Measurements from ENCODE around the gene UNG. TPM values are rescaled to one million over a fixed set of nuclear protein-coding genes. Genes with fewer than 3 reads are reported as not detected.

The UNG gene
- 120 and 131 TPM in 2 replicates for total RNA-seq

DNA sequence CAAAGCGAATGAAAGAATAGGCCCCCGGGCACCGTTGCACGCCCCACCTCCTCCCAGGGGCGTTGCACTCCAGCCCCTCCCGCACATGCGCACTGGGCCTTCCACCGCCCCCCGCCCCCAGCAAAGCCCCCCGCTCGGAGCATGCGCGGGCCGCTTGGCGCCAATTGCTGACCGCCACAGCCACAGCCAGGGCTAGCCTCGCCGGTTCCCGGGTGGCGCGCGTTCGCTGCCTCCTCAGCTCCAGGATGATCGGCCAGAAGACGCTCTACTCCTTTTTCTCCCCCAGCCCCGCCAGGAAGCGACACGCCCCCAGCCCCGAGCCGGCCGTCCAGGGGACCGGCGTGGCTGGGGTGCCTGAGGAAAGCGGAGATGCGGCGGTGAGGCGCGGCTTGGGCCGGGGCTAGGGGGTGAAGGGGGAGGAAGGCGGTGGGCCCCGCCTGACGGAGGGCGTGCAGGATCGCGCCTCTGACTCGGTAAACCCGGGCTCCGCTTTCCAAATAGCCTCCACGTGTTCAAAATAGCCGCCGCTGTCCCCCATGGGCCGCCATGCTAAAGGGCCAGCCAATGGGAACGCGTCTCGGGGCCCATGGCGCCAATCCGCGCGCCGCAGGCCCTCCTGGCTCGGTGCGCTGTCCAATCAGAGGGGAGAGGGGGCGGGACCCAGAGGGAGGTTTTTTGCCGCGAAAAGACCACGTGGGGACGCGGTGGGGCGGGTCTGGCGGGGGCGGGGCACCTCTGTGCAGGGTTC, at the start of gene UNG:
Gene UNG (plus strand): TSS at position 163 of the 748 bp plus-strand sequence. CDS start 83 bp downstream, at position 246.

DNA sequence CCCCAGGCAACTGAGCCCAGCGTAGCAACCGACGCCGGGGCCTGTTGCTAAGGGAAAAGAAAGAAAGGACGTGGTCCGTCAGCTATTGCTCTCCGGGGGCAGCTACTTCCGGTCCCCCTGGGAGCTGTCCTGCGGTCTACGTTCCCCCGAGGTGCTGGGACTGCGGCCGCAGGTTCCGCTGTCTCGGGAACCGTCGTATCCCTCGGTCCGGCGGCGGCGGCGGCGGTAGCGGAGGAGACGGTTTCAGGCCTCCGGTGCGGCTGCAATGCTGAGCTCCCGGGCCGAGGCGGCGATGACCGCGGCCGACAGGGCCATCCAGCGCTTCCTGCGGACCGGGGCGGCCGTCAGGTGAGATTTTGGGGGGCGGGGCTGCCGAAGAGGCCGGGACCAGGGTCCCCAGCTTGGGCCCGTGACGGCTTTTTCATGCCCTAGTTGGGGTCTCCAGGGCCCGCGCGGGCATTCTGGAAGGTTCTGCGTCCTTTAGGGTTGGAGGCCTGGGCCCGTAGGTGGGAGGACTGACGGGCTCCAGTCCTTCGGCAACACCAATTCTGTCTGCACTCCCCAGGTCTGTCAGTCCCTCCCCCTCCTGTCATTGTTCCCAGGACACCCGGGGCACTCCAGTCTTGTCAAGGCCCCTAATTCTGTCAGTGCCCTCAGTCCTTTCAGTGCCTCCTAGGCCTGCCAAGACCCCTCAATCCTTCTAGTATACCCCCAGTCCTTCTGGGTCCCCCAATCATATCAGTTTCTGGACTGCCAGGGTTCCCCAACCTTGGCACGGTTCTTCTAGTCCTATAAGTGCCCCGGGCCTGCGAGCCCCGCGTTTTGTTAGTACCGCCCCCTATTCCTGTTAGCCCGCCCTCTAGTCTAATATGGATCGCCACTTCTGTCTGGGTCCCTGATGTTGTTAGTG, 44.7 kb upstream of the UNG start, which contains the start of gene USP30:
Gene USP30 (plus strand): TSS at position 163 of the 910 bp plus-strand sequence. CDS start 103 bp downstream, at position 266.

DNA sequence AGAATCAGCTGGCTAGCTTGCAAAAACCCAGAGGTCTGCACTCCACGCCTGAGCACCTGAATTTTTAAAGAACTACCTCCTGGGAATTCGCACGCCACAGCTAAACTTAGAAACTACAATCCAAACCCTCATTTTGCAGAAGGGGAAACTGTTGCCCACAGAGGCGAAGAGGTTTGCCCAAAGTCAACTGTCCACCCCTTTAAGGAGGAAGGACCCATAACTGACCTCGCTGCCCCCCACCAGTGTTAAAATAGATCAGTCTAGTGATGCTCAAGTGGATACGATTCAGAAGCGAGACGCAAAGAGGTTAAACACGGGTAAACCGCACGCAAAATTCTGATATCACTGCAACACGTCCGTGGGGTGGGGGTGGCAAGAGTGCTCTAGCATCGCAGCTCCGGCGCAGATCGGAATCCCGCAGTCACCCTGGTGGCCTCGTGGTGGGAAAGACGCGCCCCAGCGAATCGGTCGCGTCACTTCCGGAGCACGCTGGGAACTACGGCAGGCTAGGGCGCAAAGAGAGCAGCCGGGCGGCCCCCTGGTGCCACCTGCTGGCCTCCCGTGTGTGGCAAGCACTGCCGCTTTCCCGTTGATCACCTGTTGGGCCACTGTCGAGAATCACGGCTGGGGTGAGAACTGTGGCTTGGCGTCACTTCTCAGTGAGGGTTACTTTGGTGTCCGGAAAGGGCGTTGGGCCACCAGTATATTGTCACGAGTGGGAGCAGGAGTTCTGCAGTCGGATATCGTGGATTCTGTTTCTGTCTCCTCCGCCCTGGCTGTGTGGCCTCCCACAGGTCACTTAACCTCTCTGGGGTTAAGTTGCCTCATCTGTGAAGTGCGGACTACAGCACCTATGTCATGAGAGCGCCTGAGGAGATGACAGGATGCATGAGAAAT, 4.1 kb upstream of the UNG start, which contains the start of gene ALKBH2:
Gene ALKBH2 (minus strand): TSS at position 451 of the 897 bp plus-strand sequence. CDS start 686 bp downstream, outside the sequence.

DNA sequence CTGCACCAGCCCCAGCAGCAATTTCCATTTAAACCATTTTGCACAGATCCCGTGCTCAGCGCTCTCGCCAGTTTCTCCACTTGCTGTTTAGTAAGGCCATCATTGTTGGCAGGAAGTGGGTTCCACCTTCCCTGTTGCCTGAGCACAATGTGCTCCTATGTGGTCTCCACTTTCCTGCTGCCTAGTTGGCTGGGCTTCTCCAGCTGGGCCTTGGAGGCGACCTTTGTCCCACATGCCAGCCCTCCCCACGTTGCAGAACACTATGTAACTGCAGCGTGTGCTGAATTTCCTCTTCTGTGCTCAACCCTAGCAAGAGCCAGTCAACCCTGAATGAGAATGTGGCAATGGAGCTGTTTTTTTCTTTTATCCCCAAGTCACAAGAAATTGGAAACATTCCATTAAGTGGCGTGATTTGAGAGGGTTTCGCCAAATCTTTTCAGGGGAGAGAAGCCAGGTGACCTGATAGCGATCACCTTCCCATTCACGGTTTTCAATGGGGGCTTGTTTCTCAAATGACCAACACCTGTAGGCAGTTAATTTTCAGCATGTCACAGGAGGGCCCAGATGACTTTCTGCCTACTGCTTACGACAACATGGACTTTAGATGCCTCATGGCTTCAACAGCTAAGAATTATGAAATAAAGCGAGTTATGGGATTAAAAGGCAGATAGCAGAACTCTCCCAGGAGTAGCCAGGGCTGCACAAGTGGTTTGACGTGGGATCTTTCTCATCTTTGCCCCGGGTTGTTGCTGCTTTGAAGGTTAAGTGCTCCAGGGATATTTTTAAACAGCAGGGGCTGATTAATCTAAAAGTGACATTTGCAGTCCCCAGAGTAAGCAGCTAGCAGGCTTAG, 18.6 kb downstream of the UNG start, which contains the start of gene ACACB:
Gene ACACB (plus strand): TSS at position 830 of the 853 bp plus-strand sequence. CDS start 22,819 bp downstream, outside the sequence.

Other genes with a start within 250 kb of the UNG start
- 17.4 and 21.3 TPM in 2 replicates for gene SSH1, start 240.0 kb upstream of the UNG start, total RNA-seq
- not detected in 2 replicates for gene DAO, start 217.5 kb upstream of the UNG start, total RNA-seq
- not detected in 2 replicates for gene SVOP, start 76.5 kb upstream of the UNG start, total RNA-seq
- 6.1 and 6.5 TPM in 2 replicates for gene USP30, start 45.0 kb upstream of the UNG start, total RNA-seq
- 5.9 and 6.1 TPM in 2 replicates for gene ALKBH2, start 4.1 kb upstream of the UNG start, total RNA-seq
- gene ACACB, start 19.0 kb downstream of the UNG start, total RNA-seq: 1.1 and 3.1 TPM in 2 replicates
- gene FOXN4, start 211.7 kb downstream of the UNG start, total RNA-seq: not detected in 2 replicates